WI38 (cell line): ENCODE results near the gene SLC25A15.

Experiments used
- H3K4me3 ChIP-seq: 2 replicates; pipeline ENCODE4 v1.5.1; 2011; ENCODE audit warnings: low read depth, mild to moderate bottlenecking, control low read depth, low read length
- CTCF ChIP-seq: IDR thresholded peaks from 2 replicates; pipeline ENCODE4 v1.5.1; 2012; ENCODE audit warnings: low read depth, mild to moderate bottlenecking, control low read depth, low read length

The SLC25A15 gene

GRCh38 chr13:40764587-40765403 lies 24.6 kb upstream of the SLC25A15 start:
- H3K4me3 ChIP-seq: no peak overlapping the region
- no peak for TF ChIP-seq CTCF

- no peak for TF ChIP-seq CTCF
- H3K4me3 ChIP-seq: no peak overlapping the region
Observed at GRCh38 chr13:40765602-40766001, 23.8 kb upstream of the SLC25A15 start.

- TF ChIP-seq CTCF: no peak
- H3K4me3 ChIP-seq: peak overlapping the region; percentile 100
Observed at GRCh38 chr13:40769970-40770369, 19.4 kb upstream of the SLC25A15 start.

- no peak for TF ChIP-seq CTCF
Observed at GRCh38 chr13:40770609-40770933, 18.8 kb upstream of the SLC25A15 start.

GRCh38 chr13:40770934-40771618 lies 18.3 kb upstream of the SLC25A15 start, which contains the start of gene MRPS31:
Gene MRPS31, minus strand, starts transcription at chr13:40771190. Its CDS starts 54 bp downstream, at chr13:40771136.
- H3K4me3 ChIP-seq: peak within 1 kb of the TSS; percentile 100
- TF ChIP-seq CTCF: no peak

More at GRCh38 chr13:40770609-40770933, 18.8 kb upstream of the SLC25A15 start:
- peak overlapping the region; percentile 100 for H3K4me3 ChIP-seq

- no peak for TF ChIP-seq CTCF
- no peak overlapping the region for H3K4me3 ChIP-seq
Observed at GRCh38 chr13:40772765-40773473, 16.5 kb upstream of the SLC25A15 start.
